Spleen (tissue), 7 donors: Measurements from ENCODE around the gene MBNL1.

Experiments
- POLR2A ChIP-seq, 3 donors: fragments of 450-650 bp; IDR thresholded peaks; one replicate each; pipeline ENCODE4 v1.5.1; 2017; ENCODE audit warnings: antibody characterized with exemption in 3 of 3, mild to moderate bottlenecking in 1 of 3
- POLR2AphosphoS5 ChIP-seq, 3 donors: sonication (generic); formaldehyde crosslinking; IDR thresholded peaks; one replicate each; pipeline ENCODE4 v1.5.1; 2017; ENCODE audit warnings: antibody characterized with exemption in 3 of 3
- TF ChIP-seq, protein P1 (sequence below), 11 experiments: fragments of 200-600 bp in 7 of 11; fragments of 450-650 bp in 4 of 11; sonication (generic) in 4 of 11; IDR thresholded peaks in 8 of 11; conservative IDR thresholded peaks in 3 of 11; 1 replicate in 7 of 11; 2 replicates in 4 of 11; pipeline versions ENCODE4 v1.4.0 to v1.8.0; 2016 to 2021; ENCODE audit warnings: antibody characterized with exemption in 11 of 11, inconsistent platforms in 4 of 11, mild to moderate bottlenecking in 1 of 11
- donor health status: DM: no; HTN: no; CAD: no; lungs with moderate emphysema.
- donor health status: DM: no; HTN: no; CAD: no.
- donor health status: DM: no; HTN: no; CAD: no.

DNA sequence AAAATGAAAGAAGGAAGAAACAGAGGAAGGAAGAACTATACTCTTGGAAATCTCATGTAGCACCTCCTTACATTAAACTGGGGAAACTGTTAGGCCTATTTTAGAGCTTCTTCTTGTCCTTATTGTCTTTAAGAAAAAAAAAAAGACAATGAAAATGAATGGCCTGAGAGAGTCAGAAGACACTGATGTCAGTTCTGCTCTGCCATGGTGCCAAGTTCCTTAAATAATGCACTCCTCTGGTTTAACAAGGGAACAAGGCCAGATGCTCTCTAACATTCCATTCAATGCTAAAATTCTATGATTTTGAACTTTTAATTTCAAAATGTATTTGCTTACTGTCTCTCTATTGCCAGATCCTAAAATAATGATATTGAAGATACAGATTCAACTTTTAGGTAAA lies 4.4 kb upstream of the MBNL1 start:
- TF ChIP-seq, protein P1, sequence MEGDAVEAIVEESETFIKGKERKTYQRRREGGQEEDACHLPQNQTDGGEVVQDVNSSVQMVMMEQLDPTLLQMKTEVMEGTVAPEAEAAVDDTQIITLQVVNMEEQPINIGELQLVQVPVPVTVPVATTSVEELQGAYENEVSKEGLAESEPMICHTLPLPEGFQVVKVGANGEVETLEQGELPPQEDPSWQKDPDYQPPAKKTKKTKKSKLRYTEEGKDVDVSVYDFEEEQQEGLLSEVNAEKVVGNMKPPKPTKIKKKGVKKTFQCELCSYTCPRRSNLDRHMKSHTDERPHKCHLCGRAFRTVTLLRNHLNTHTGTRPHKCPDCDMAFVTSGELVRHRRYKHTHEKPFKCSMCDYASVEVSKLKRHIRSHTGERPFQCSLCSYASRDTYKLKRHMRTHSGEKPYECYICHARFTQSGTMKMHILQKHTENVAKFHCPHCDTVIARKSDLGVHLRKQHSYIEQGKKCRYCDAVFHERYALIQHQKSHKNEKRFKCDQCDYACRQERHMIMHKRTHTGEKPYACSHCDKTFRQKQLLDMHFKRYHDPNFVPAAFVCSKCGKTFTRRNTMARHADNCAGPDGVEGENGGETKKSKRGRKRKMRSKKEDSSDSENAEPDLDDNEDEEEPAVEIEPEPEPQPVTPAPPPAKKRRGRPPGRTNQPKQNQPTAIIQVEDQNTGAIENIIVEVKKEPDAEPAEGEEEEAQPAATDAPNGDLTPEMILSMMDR (IDR thresholded peaks at IDR 0.05 in 8 of 11, conservative IDR thresholded peaks at IDR 0.05 in 3 of 11) = no peak
- TF ChIP-seq POLR2AphosphoS5 (IDR thresholded peaks at IDR 0.05) = no peak
- no peak for TF ChIP-seq POLR2A (IDR thresholded peaks at IDR 0.05)
